ENCODE results near the gene SLC25A5. TPM values are rescaled to one million over a fixed set of nuclear protein-coding genes. Genes with fewer than 3 reads are reported as not detected.
A peak's percentile ranks its signal among the peaks of the same experiment; 100 is the strongest.

Gene SLC25A5
- total RNA-seq (2014; rRNA removed; shearing (Covaris generic)): 98.9 and 104 TPM in 2 replicates
- polyA plus RNA-seq (2016; fragmentation: Nextera tagmentation; extraction: Ambion mirVana): 148 and 150 TPM in 2 replicates

GRCh38 chrX:119467842-119468550 lies at the start of gene SLC25A5:
SLC25A5 (plus strand) TSS chrX:119468444; CDS start chrX:119468516, 72 bp downstream.
- Histone ChIP-seq H3K4me2 (ENCODE audit: unreplicated experiment) (peak within 1 kb of the TSS; percentile 92), H4K20me1 (ENCODE audit: insufficient read depth) (no peaks in the 10 kb centered on the region), H3K4me1 (ENCODE audit: insufficient read depth) (no peaks in the 10 kb centered on the region), H3K9ac (peak within 1 kb of the TSS; percentile 94), H3K36me3 (ENCODE audit: low read depth) (peaks cover 10% of the 10 kb centered on the region), H3K27ac (peak within 1 kb of the TSS; percentile 80), H3K9me2 (ENCODE audit: insufficient read depth) (no peaks in the 10 kb centered on the region), H3K4me3 (peak within 1 kb of the TSS; percentile 99), H3K79me2 (ENCODE audit: insufficient read depth) (peaks cover 7% of the 10 kb centered on the region; the same call in 1 of the 2 replicates), H3K27me3 (replicated peaks; ENCODE audit: insufficient read depth) (no peaks in the 10 kb centered on the region), H2AFZ (peak within 1 kb of the TSS; percentile 77), H3K9me3 (ENCODE audit: low read depth) (no peaks in the 10 kb centered on the region), H3F3A (ENCODE audit: insufficient read depth) (no peaks in the 10 kb centered on the region)
- TF ChIP-seq EZH2 (IDR thresholded peaks at IDR 0.05; ENCODE audit: insufficient read depth, poor library complexity, severe bottlenecking) (no peak), EZH2phosphoT487 (IDR thresholded peaks at IDR 0.05; ENCODE audit: insufficient read depth, low read depth) (no peak)
- in situ Hi-C loops (cut with MboI): no loop called here
- peak; percentile 89 for DNase-seq
- WGBS, 2 experiments (ENCODE audit: low coverage in 1 of 2, low lambda C conversion rate in 2 of 2, missing lambda C conversion rate in 2 of 2): 7 to 24% methylated on average over 12 to 32 of the region's 46 CpGs

- WGBS, 2 experiments (ENCODE audit: low coverage in 1 of 2, low lambda C conversion rate in 2 of 2, missing lambda C conversion rate in 2 of 2): 93 to 100% methylated on average over 2 to 4 of the region's 4 CpGs
- TF ChIP-seq EZH2 (IDR thresholded peaks at IDR 0.05; ENCODE audit: insufficient read depth, poor library complexity, severe bottlenecking): no peak
- no peak for TF ChIP-seq EZH2phosphoT487 (IDR thresholded peaks at IDR 0.05; ENCODE audit: insufficient read depth, low read depth)
- in situ Hi-C loops (cut with MboI): no loop called here
- Histone ChIP-seq H3K9me2 (ENCODE audit: insufficient read depth) (no peaks in the 10 kb centered on the region), H2AFZ (no peak overlapping the region), H3K4me2 (ENCODE audit: unreplicated experiment) (no peak overlapping the region), H3K4me1 (ENCODE audit: insufficient read depth) (no peaks in the 10 kb centered on the region), H3K27me3 (replicated peaks; ENCODE audit: insufficient read depth) (no peaks in the 10 kb centered on the region), H3K4me3 (no peak overlapping the region), H3K79me2 (ENCODE audit: insufficient read depth) (peaks cover 2% of the 10 kb centered on the region; the same call in 1 of the 2 replicates), H4K20me1 (ENCODE audit: insufficient read depth) (no peaks in the 10 kb centered on the region), H3K36me3 (ENCODE audit: low read depth) (no peaks in the 10 kb centered on the region), H3K9ac (no peak overlapping the region), H3K27ac (no peak overlapping the region), H3K9me3 (ENCODE audit: low read depth) (no peaks in the 10 kb centered on the region), H3F3A (ENCODE audit: insufficient read depth) (no peaks in the 10 kb centered on the region)
- DNase-seq: no peak
Observed at GRCh38 chrX:119419146-119419545, 49.1 kb upstream of the SLC25A5 start.

DNA sequence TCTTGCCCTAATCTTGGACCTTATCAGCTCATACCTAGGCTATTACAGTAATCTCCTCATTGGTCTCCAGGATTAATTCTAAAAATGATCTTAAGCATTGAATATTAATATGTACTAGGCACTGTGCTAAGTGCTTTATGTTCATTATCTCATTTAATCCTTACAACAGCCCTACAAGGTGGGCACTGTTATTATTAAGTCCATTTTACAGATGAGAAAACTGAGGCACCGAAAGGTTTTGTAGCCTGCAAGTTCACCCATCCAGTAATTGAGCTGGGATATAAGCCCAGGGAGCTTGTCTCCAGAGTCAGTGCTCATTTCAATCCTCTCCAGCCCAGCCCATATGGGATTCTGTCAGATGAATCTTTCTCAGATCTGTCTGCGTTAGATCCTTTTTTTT lies 48.3 kb upstream of the SLC25A5 start:
- TF ChIP-seq EZH2phosphoT487 (IDR thresholded peaks at IDR 0.05; ENCODE audit: insufficient read depth, low read depth): no peak
- TF ChIP-seq EZH2 (IDR thresholded peaks at IDR 0.05; ENCODE audit: insufficient read depth, poor library complexity, severe bottlenecking): no peak
- Histone ChIP-seq H3K36me3 (ENCODE audit: low read depth) (no peaks in the 10 kb centered on the region), H3K27ac (no peak overlapping the region), H3K9me3 (ENCODE audit: low read depth) (no peaks in the 10 kb centered on the region), H3F3A (ENCODE audit: insufficient read depth) (no peaks in the 10 kb centered on the region), H3K4me3 (no peak overlapping the region), H3K4me1 (ENCODE audit: insufficient read depth) (no peaks in the 10 kb centered on the region), H3K9me2 (ENCODE audit: insufficient read depth) (no peaks in the 10 kb centered on the region), H4K20me1 (ENCODE audit: insufficient read depth) (no peaks in the 10 kb centered on the region), H3K9ac (no peak overlapping the region), H3K79me2 (ENCODE audit: insufficient read depth) (no peaks in the 10 kb centered on the region), H3K27me3 (replicated peaks; ENCODE audit: insufficient read depth) (no peaks in the 10 kb centered on the region), H3K4me2 (ENCODE audit: unreplicated experiment) (no peak overlapping the region), H2AFZ (no peak overlapping the region)
- in situ Hi-C loops (cut with MboI): no loop called here
- DNase-seq: no peak
- 68 to 100% methylated on average over 1 to 2 of the region's 2 CpGs for WGBS, 2 experiments (ENCODE audit: low coverage in 1 of 2, low lambda C conversion rate in 2 of 2, missing lambda C conversion rate in 2 of 2)

DNA sequence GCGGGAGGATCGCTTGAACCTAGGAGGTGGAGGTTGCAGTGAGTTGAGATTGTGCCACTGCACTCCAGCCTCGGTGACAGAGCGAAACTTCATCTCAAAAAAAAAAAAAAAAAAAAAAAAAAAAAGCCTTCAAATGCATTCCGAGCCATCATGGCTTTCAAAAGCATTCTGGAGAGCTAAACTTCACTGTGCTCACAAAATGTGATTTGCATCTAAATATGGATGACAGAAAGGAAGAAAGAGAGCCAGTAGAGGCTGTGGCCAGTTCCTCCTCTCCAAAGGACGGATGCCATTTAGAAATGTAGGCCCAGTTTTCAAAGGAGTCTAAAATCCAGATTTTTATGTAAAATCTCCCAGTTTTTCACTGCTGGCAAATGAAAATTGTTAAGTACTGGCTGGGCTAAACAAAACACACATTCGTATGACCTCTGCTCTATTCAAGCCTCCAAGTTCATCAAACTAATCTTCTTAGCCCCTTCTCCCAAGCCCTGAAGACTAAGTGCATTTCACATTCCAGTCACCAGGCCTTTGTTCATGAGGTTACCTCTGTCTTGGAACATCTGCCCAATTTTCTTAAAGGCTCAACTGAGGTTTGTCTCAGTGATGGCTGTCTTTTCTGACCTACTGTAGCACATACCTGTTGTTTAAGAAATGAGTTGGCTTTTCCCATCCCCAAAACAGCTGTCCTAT lies 47.1 kb upstream of the SLC25A5 start:
- no peaks in the 10 kb centered on the region for H3K9me2 ChIP-seq (ENCODE audit: insufficient read depth)
- H2AFZ ChIP-seq: no peak overlapping the region
- H3K4me1 ChIP-seq (ENCODE audit: insufficient read depth): no peaks in the 10 kb centered on the region
- DNase-seq: no peak
- H3K36me3 ChIP-seq (ENCODE audit: low read depth): no peaks in the 10 kb centered on the region
- H3K27ac ChIP-seq: no peak overlapping the region
- H3K9ac ChIP-seq: no peak overlapping the region
- H3K4me3 ChIP-seq: no peak overlapping the region
- no peaks in the 10 kb centered on the region for H4K20me1 ChIP-seq (ENCODE audit: insufficient read depth)
- H3K27me3 ChIP-seq (replicated peaks; ENCODE audit: insufficient read depth): no peaks in the 10 kb centered on the region
- no peaks in the 10 kb centered on the region for H3K79me2 ChIP-seq (ENCODE audit: insufficient read depth)
- TF ChIP-seq EZH2phosphoT487 (IDR thresholded peaks at IDR 0.05; ENCODE audit: insufficient read depth, low read depth): no peak
- TF ChIP-seq EZH2 (IDR thresholded peaks at IDR 0.05; ENCODE audit: insufficient read depth, poor library complexity, severe bottlenecking): no peak
- no peaks in the 10 kb centered on the region for H3K9me3 ChIP-seq (ENCODE audit: low read depth)
- H3K4me2 ChIP-seq (ENCODE audit: unreplicated experiment): no peak overlapping the region
- WGBS, 2 experiments (ENCODE audit: low coverage in 1 of 2, low lambda C conversion rate in 2 of 2, missing lambda C conversion rate in 2 of 2): 93 to 96% methylated on average over 5 to 6 of the region's 7 CpGs
- in situ Hi-C loops (cut with MboI): no loop called here
- H3F3A ChIP-seq (ENCODE audit: insufficient read depth): no peaks in the 10 kb centered on the region
